Vagina (tissue), 2 donors: ENCODE measurements around the gene DGKQ.

ENCODE experiments used
- POLR2AphosphoS5 ChIP-seq, 2 donors: sonication (generic); formaldehyde crosslinking; IDR thresholded peaks; one replicate each; pipeline ENCODE4 v1.9.0; 2017; ENCODE audit warnings: antibody characterized with exemption in 2 of 2, mild to moderate bottlenecking in 2 of 2, low read depth in 1 of 2; ENCODE audit not compliant: insufficient read depth in 1 of 2
- TF ChIP-seq, protein P1 (sequence below), 3 experiments: fragments of 450-650 bp in 2 of 3; fragments of 200-600 bp in 1 of 3; sonication (generic) in 1 of 3; IDR thresholded peaks; one replicate each; pipeline ENCODE4 v1.5.1; 2017 to 2019; ENCODE audit warnings: antibody characterized with exemption in 3 of 3, mild to moderate bottlenecking in 2 of 3, moderate library complexity in 2 of 3

DNA sequence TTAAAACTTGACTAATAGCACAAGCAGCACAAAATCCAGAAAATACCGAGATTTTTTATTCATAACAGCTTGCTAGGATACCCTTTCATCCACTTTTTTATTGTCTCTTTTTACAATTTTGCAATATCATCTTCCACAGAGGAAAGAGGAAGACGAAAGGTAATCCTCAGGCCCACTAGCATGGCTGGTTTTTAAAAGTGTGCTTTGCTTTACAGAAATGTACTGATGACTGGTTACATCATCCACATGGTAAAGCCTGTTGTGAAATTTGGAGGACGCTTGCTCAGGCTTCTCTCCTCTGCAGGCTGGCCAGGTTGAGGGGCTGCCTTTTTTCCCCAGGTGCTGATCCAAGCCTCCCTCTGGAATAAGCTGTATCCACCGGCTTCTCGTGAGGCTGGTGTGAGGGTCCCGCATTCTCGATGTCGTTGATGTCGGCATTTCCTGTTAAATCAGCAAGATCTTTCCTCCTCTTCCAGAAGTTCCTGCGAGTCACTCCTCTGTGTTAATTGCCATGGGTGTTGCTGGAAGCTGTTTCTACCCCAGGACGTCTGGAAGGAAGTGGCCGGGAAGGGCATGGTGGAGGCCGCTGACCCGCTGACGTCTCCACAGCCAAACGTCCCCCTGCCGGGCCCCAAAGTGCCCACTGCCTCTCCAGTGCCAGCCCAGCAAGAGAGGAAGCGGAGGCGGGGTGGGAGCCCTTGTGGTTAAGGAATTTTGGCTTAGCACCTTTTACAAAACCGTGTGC lies 5.8 kb upstream of the DGKQ start:
- TF ChIP-seq, protein P1, sequence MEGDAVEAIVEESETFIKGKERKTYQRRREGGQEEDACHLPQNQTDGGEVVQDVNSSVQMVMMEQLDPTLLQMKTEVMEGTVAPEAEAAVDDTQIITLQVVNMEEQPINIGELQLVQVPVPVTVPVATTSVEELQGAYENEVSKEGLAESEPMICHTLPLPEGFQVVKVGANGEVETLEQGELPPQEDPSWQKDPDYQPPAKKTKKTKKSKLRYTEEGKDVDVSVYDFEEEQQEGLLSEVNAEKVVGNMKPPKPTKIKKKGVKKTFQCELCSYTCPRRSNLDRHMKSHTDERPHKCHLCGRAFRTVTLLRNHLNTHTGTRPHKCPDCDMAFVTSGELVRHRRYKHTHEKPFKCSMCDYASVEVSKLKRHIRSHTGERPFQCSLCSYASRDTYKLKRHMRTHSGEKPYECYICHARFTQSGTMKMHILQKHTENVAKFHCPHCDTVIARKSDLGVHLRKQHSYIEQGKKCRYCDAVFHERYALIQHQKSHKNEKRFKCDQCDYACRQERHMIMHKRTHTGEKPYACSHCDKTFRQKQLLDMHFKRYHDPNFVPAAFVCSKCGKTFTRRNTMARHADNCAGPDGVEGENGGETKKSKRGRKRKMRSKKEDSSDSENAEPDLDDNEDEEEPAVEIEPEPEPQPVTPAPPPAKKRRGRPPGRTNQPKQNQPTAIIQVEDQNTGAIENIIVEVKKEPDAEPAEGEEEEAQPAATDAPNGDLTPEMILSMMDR (IDR thresholded peaks at IDR 0.05) = no peak
- no peak for TF ChIP-seq POLR2AphosphoS5 (IDR thresholded peaks at IDR 0.05; ENCODE audit: insufficient read depth in 1 of 2, low read depth in 1 of 2)
